Motor neuron (in vitro differentiated cells): ENCODE data around the gene ANKRD44. TPM values are rescaled to one million over a fixed set of nuclear protein-coding genes. Genes with fewer than 3 reads are reported as not detected.
"Not testable (repeated sequence)": the region's sequence is repeated elsewhere in the genome, so short reads cannot be mapped to it uniquely, and the experiment has no call there.

Source experiments
- ATAC-seq, 8 experiments: fragments of 200-7000 bp; cut with Tn5 transposase; replicated peaks in 6 of 8; 2 replicates each; pipeline ENCODE4 v1.8.0; 2021; ENCODE audit warnings: mild to moderate bottlenecking in 8 of 8, moderate library complexity in 8 of 8
- H3K27ac ChIP-seq, 2 donors: fragments of 250-450 bp; sonication (Bioruptor Pico); 2 replicates each; pipeline ENCODE4 v1.9.0; 2021; ENCODE audit warnings: antibody characterized with exemption in 2 of 2, mild to moderate bottlenecking in 2 of 2, moderate library complexity in 1 of 2
- H3K4me1 ChIP-seq, 2 donors: fragments of 250-450 bp; sonication (Bioruptor Pico); replicated peaks in 1 of 2; 2 replicates each; pipeline ENCODE4 v1.6.1; 2021; ENCODE audit warnings: antibody characterized with exemption in 2 of 2, mild to moderate bottlenecking in 2 of 2, moderate library complexity in 1 of 2
- H3K4me3 ChIP-seq, 5 donors: fragments of 250-450 bp; sonication (Bioruptor Pico); 2 replicates each; pipeline ENCODE4 v1.9.0; 2021; ENCODE audit warnings: antibody characterized with exemption in 5 of 5, mild to moderate bottlenecking in 5 of 5, moderate library complexity in 4 of 5
- WGBS, 10 experiments: fragments of 450-650 bp; shearing (Covaris generic); methylation state at CpG; one replicate each; pipeline ENCODE4 v1.0.0; 2022; 5-methylcytosine and 5-hydroxymethylcytosine counted together
- in situ Hi-C, 9 experiments: fragments of 400-800 bp; cut with MboI; loops; one replicate each; pipeline ENCODE4 v1.15.0; 2021; ENCODE audit warnings: low sequenced_read_pairs in 9 of 9, low pct_unique_long_range_greater_than_20kb in 2 of 9; ENCODE audit not compliant: unreplicated experiment in 9 of 9
- total RNA-seq, 8 experiments: library from RNA; unstranded; fragments of 300-600 nt; gene quantifications; 2 replicates each; pipeline versions ENCODE4 v1.2.3 to v1.2.4, GENCODE V29; 2022

Gene ANKRD44
- total RNA-seq, 8 experiments from 2014 or later: 3.4 to 28.8 (median 14.8) TPM

GRCh38 chr2:197071790-197072436 lies 238.7 kb downstream of the ANKRD44 start:
- 20 to 83% methylated on average over 1 of the region's 1 CpG; no CpG with 5 or more reads in 8 of the 10 experiments for WGBS, 10 experiments
- in situ Hi-C loops: no loop called here
- ATAC-seq: no peak
- Histone ChIP-seq H3K27ac (no peak overlapping the region), H3K4me1 (no peaks in the 10 kb centered on the region), H3K4me3 (no peak overlapping the region)

- ATAC-seq: no peak
- Histone ChIP-seq H3K4me3 (no peak overlapping the region), H3K4me1 (no peaks in the 10 kb centered on the region), H3K27ac (no peak overlapping the region)
- in situ Hi-C loops: no loop called here
- 25 to 100% (median 73%) methylated on average over 1 of the region's 1 CpG for whole genome bisulfite sequencing, 10 experiments
Measured at GRCh38 chr2:197071213-197071612, 239.4 kb downstream of the ANKRD44 start.

GRCh38 chr2:197069958-197070357 lies 240.6 kb downstream of the ANKRD44 start:
- H3K27ac ChIP-seq: no peak overlapping the region
- no peak for ATAC-seq
- no peak overlapping the region for H3K4me3 ChIP-seq
- 70 to 93% (median 83%) methylated on average over 1 to 2 of the region's 2 CpGs; no CpG with 5 or more reads in 1 of the 10 experiments for WGBS, 10 experiments
- in situ Hi-C loops: no loop called here
- no peaks in the 10 kb centered on the region for H3K4me1 ChIP-seq

DNA sequence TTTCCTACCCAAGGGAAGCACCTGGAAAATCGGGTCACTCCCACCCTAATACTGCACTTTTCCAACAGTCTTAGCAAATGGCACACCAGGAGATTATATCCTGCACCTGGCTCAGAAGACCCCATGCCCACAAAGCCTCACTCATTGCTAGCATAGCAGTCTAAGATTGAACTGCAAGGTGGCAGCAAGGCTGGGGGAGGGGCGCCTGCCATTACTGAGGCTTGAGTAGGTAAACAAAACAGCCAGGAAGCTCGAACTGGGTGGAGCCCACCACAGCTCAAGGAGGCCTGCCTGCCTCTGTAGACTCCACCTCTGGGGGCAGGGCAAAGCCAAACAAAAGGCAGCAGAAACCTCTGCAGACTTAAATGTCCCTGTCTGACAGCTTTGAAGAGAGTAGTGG lies 248.0 kb downstream of the ANKRD44 start:
- H3K27ac ChIP-seq, H3K4me3 ChIP-seq, ATAC-seq, in situ Hi-C loops: not testable (repeated sequence)
- peaks cover 0 to 25% of the 10 kb centered on the region in 2 donors for H3K4me1 ChIP-seq
- WGBS, 10 experiments: 40 to 80% (median 73%) methylated on average over 1 to 2 of the region's 3 CpGs; no CpG with 5 or more reads in 6 of the 10 experiments

- ATAC-seq: peak in 6 of 8 experiments; percentile 27 to 74 (median 45)
- Histone ChIP-seq H3K4me1 (peaks cover 0 to 31% of the 10 kb centered on the region in 2 donors), H3K4me3 (no peak overlapping the region), H3K27ac (no peak overlapping the region)
- WGBS, 10 experiments: 0 to 100% (median 74%) methylated on average over 1 of the region's 1 CpG; no CpG with 5 or more reads in 2 of the 10 experiments
- in situ Hi-C loops: no loop called here
Measured at GRCh38 chr2:197059477-197059876, 251.1 kb downstream of the ANKRD44 start.

DNA sequence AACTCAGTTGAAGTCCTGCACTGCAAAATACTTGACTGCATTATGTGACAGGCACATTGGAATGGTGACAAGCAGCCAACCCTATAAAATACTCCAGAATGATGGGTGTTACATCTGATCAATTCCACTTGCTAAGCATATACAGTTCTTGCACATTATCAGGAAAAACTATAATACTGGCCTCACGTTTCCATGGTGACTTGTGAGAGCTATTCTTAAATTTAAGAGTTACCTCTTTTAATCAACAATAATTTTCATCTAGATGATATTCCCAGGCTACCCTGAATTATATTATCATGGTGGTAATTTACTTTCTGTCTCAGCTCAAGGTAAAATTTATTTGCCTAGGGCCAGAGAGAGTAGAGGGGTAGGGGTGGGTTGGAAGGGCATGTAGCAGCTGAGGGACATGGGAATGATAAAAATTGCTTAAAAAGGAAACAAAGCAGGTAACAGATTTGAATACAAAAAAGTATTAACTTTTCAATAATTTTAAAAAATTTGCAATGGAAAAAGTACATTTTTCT lies 251.7 kb downstream of the ANKRD44 start:
- Histone ChIP-seq H3K27ac (no peak overlapping the region), H3K4me3 (no peak overlapping the region), H3K4me1 (peaks cover 0 to 31% of the 10 kb centered on the region in 2 donors)
- 50 to 100% (median 61%) methylated on average over 1 of the region's 1 CpG; no CpG with 5 or more reads in 4 of the 10 experiments for WGBS, 10 experiments
- in situ Hi-C loops: no loop called here
- ATAC-seq: peak in 4 of 8 experiments; percentile 42 to 66 (median 50)

- H3K4me3 ChIP-seq: no peak overlapping the region
- peak overlapping the region in 1 of 2 donors; percentile 20 for H3K27ac ChIP-seq
- peaks cover 0 to 31% of the 10 kb centered on the region in 2 donors for H3K4me1 ChIP-seq
- in situ Hi-C loops: no loop called here
- WGBS, 10 experiments: 0 to 100% (median 83%) methylated on average over 1 to 2 of the region's 2 CpGs; no CpG with 5 or more reads in 1 of the 10 experiments
- ATAC-seq: peak in 1 of 8 experiments; percentile 35
Measured at GRCh38 chr2:197057959-197058358, 252.6 kb downstream of the ANKRD44 start.

DNA sequence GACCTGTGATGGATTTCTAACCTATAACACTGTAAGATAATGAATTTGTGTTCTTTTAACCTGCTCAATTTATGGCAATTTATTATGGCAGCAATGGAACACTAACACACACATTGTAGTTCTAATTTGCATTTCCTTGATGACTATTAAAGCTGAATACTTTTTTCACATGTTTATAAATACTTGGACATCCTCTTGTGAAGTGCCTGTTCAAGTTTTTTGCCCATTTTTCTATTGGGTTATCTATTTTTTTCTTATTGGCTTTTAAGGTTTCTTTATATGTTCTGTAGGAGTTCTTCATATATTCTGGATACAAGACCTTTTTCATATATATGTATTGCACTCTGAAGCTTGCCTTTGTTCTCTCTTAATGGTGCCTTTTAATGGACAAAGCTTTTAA lies 255.5 kb downstream of the ANKRD44 start:
- H3K4me1 ChIP-seq: peaks cover 0 to 33% of the 10 kb centered on the region in 2 donors
- in situ Hi-C loops: no loop called here

DNA sequence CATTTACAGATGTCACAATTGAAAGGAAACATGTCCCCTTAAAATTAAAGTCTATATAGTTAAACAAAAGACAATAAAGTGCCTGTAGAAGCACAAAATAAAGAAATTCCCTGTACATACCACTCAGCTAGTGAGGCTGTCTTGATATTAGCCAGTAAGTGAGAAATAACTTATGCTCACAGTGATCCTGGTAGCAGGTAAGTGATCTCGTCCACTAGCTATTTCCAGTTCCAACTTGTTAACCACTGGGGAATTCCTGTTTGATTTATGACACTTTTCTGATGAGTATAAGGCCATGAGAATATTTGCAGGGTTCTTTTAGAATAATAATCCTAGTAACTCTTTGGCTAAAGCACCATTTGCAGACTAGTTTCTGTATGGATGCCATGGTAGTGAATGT lies 256.1 kb downstream of the ANKRD44 start:
- Histone ChIP-seq H3K27ac (no peak overlapping the region), H3K4me1 (peaks cover 0 to 27% of the 10 kb centered on the region in 2 donors), H3K4me3 (no peak overlapping the region)
- WGBS, 10 experiments: 0 to 73% (median 50%) methylated on average over 1 of the region's 1 CpG; no CpG with 5 or more reads in 5 of the 10 experiments
- no peak for ATAC-seq
- in situ Hi-C loops: no loop called here

More for the DNA sequence above, 255.5 kb downstream of the ANKRD44 start:
- Histone ChIP-seq H3K27ac (no peak overlapping the region), H3K4me3 (no peak overlapping the region)
- ATAC-seq: no peak

DNA sequence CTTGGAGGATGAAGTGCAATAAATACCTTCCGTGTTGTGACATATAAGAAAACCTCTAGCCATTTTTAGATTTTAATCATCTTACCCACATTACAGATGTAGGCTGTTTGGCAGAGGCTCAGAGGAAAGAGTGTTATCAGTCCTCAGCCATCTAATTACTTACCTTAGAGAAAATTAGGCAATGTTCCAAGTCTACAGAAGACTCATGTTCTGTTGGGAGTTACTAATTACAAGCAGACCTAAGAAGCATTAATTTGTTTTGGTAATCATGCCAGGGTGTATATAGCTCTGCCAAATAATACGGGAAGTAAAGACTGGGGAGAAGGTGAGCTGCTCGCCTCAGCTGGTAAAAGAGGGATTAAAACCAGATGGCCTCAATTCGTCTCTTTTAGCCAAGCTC lies 258.2 kb downstream of the ANKRD44 start:
- in situ Hi-C loops: no loop called here
- Histone ChIP-seq H3K4me1 (peaks cover 0 to 6% of the 10 kb centered on the region in 2 donors), H3K4me3 (no peak overlapping the region), H3K27ac (no peak overlapping the region)
- ATAC-seq: no peak
- 25 to 100% (median 91%) methylated on average over 1 to 4 of the region's 4 CpGs for WGBS, 10 experiments

GRCh38 chr2:197045115-197045514 lies 265.5 kb downstream of the ANKRD44 start:
- no peak for ATAC-seq
- Histone ChIP-seq H3K4me1 (no peaks in the 10 kb centered on the region), H3K4me3 (no peak overlapping the region), H3K27ac (no peak overlapping the region)
- in situ Hi-C loops: no loop called here

GRCh38 chr2:197042739-197043196 lies 267.8 kb downstream of the ANKRD44 start:
- no peaks in the 10 kb centered on the region for H3K4me1 ChIP-seq
- no peak for ATAC-seq
- no peak overlapping the region for H3K4me3 ChIP-seq
- H3K27ac ChIP-seq: no peak overlapping the region
- 69 to 100% (median 82%) methylated on average over 1 to 5 of the region's 5 CpGs; no CpG with 5 or more reads in 1 of the 10 experiments for WGBS, 10 experiments
- in situ Hi-C loops: no loop called here

DNA sequence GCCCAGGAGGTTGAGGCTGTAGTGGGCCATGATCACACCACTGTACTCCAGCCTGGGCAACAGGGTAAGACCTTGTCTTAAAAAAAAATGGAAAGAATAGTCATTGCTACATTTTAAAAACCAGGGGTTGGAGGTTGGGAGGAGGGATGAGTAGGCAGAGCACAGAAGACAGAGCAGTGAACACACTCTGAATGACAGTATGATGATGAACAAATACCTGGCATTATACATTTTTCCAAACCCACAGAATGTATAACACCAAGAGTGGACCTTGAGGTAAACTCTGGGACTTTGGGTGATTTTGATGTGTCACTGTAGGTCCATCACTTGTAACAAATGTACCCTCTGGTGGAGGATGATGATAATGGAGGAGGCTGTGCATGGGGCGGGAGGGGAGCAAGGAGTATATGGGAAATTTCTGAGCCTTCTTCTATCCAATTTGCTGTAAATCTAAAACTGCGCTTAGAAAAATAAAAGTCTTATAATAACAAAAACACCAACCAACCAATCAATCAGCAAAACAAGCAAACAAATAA lies 272.6 kb downstream of the ANKRD44 start:
- Histone ChIP-seq H3K4me1 (no peaks in the 10 kb centered on the region), H3K27ac (no peak overlapping the region), H3K4me3 (no peak overlapping the region)
- ATAC-seq: no peak
- in situ Hi-C loops: no loop called here
- WGBS, 10 experiments: 80 to 100% (median 100%) methylated on average over 1 to 2 of the region's 2 CpGs; no CpG with 5 or more reads in 2 of the 10 experiments
